HCT116 (cell line): Measurements from ENCODE around the gene GKN1. TPM values are rescaled to one million over a fixed set of nuclear protein-coding genes. Genes with fewer than 3 reads are reported as not detected.
A peak's percentile ranks its signal among the peaks of the same experiment; 100 is the strongest.

Experiments
- ATAC-seq: fragments of 200-7000 bp; cut with Tn5 transposase; 2 replicates; pipeline ENCODE4 v1.9.1; 2020; ENCODE audit warnings: mild to moderate bottlenecking, moderate library complexity
- BruUV-seq: library from RNA; stranded (reverse); fragments of 400-500 nt; replicated peaks from 2 replicates; lab custom pipeline; 2021; lab: Mats Ljungman, UMichigan
- CTCF ChIA-PET: fragments of 300-600 bp; sonication (Branson Sonifier 250); formaldehyde crosslinking; loops from one replicate; lab custom pipeline; 2021; ENCODE audit warnings: antibody characterized with exemption; lab: Charles Lee
- POLR2A ChIA-PET: fragments of 300-600, 350-600 bp; sonication (Branson Sonifier 250); formaldehyde crosslinking; loops from one replicate; lab custom pipeline; 2021; ENCODE audit warnings: antibody characterized with exemption; lab: Charles Lee
- RAD21 ChIA-PET, 2 experiments: fragments of 300-600 bp; sonication (Branson Sonifier 250); formaldehyde crosslinking; loops; one replicate each; lab custom pipeline; 2023; ENCODE audit warnings: low total read pairs in 2 of 2; ENCODE audit not compliant: uncharacterized antibody in 2 of 2, unreplicated experiment in 2 of 2, low non-redundant PET in 1 of 2; lab: Charles Lee
- DNase-seq: peaks from one replicate; pipeline ENCODE4 v3.0.0-alpha.2; 2010; ENCODE audit warnings: low read depth, low spot score
- H2AFZ ChIP-seq: fragments of 200-600 bp; shearing (Covaris generic), sonication (generic); 2 replicates; pipeline ENCODE4 v1.6.1; 2017; ENCODE audit warnings: low read depth, mixed run types, mixed read lengths, antibody characterized with exemption, low read length; ENCODE audit not compliant: poor library complexity, severe bottlenecking
- H3K27ac ChIP-seq: 2 replicates; pipeline ENCODE4 v1.5.1; 2012; ENCODE audit warnings: low read depth, low read length
- H3K27me3 ChIP-seq: fragments of 200-600 bp; sonication (generic); 2 replicates; pipeline ENCODE4 v1.6.1; 2016; ENCODE audit warnings: mixed run types, low read length, mixed read lengths; ENCODE audit not compliant: insufficient read depth
- H3K36me3 ChIP-seq, 2 experiments: fragments of 200-500 bp in 1 of 2; fragments of 200-600 bp in 1 of 2; sonication (Bioruptor generic) in 1 of 2; sonication (generic) in 1 of 2; 2 replicates each; pipeline versions ENCODE4 v1.5.1 to v1.6.1; 2014 to 2016; ENCODE audit warnings: low read length in 2 of 2, inconsistent platforms in 1 of 2, mixed read lengths in 1 of 2, mixed run types in 1 of 2; ENCODE audit not compliant: insufficient read depth in 2 of 2, control insufficient read depth in 1 of 2
- H3K4me1 ChIP-seq, 2 experiments: fragments of 200-600 bp in 1 of 2; sonication (generic) in 1 of 2; 2 replicates each; pipeline versions ENCODE4 v1.5.1 to v1.6.1; 2012 to 2017; ENCODE audit warnings: low read length in 2 of 2, inconsistent platforms in 1 of 2, mild to moderate bottlenecking in 1 of 2, mixed read lengths in 1 of 2, mixed run types in 1 of 2, moderate library complexity in 1 of 2; ENCODE audit not compliant: insufficient read depth in 2 of 2, control insufficient read depth in 1 of 2
- H3K4me2 ChIP-seq: fragments of 200-600 bp; sonication (generic); 2 replicates; pipeline ENCODE4 v1.6.1; 2017; ENCODE audit warnings: mixed run types, low read length, mixed read lengths
- H3K4me3 ChIP-seq, 2 experiments: fragments of 200-600 bp in 1 of 2; sonication (generic) in 1 of 2; replicated peaks in 1 of 2; 2 replicates each; pipeline ENCODE4 v1.5.1; 2011 to 2016; ENCODE audit warnings: low read length in 2 of 2, control low read depth in 1 of 2, low read depth in 1 of 2, mild to moderate bottlenecking in 1 of 2, mixed read lengths in 1 of 2, mixed run types in 1 of 2
- H3K79me2 ChIP-seq: fragments of 200-600 bp; sonication (generic); 2 replicates; pipeline ENCODE4 v1.6.1; 2017; ENCODE audit warnings: mild to moderate bottlenecking, mixed run types, low read length, moderate library complexity, mixed read lengths; ENCODE audit not compliant: insufficient read depth
- H3K9ac ChIP-seq: fragments of 200-600 bp; sonication (generic); 2 replicates; pipeline ENCODE4 v1.6.1; 2016; ENCODE audit warnings: low read length, mixed read lengths
- H3K9me2 ChIP-seq: fragments of 200-600 bp; sonication (generic), shearing (Covaris generic); 2 replicates; pipeline ENCODE4 v1.6.1; 2017; ENCODE audit warnings: mixed run types, mild to moderate bottlenecking, moderate library complexity; ENCODE audit not compliant: insufficient read depth
- H3K9me3 ChIP-seq, 2 experiments: fragments of 200-500 bp in 1 of 2; fragments of 200-600 bp in 1 of 2; sonication (Bioruptor generic) in 1 of 2; sonication (generic) in 1 of 2; 2 replicates each; pipeline ENCODE4 v1.6.1; 2014 to 2017; ENCODE audit warnings: low read length in 2 of 2, mixed read lengths in 2 of 2, inconsistent platforms in 1 of 2, low read depth in 1 of 2, mild to moderate bottlenecking in 1 of 2, mixed run types in 1 of 2, moderate library complexity in 1 of 2; ENCODE audit not compliant: control insufficient read depth in 1 of 2, insufficient read depth in 1 of 2
- H4K20me1 ChIP-seq: fragments of 200-600 bp; sonication (generic), shearing (Covaris generic); 2 replicates; pipeline ENCODE4 v1.6.1; 2017; ENCODE audit warnings: mixed run types, mild to moderate bottlenecking, moderate library complexity; ENCODE audit not compliant: insufficient read depth
- EGR1 ChIP-seq: IDR thresholded peaks from 2 replicates; pipeline ENCODE4 v1.6.1; 2012; ENCODE audit warnings: low read depth
- ELF1 ChIP-seq: IDR thresholded peaks from 2 replicates; pipeline ENCODE4 v1.6.1; 2012; ENCODE audit warnings: low read depth, borderline replicate concordance
- EZH2 ChIP-seq: fragments of 200-600 bp; sonication (generic); IDR thresholded peaks from 2 replicates; pipeline ENCODE4 v1.6.1; 2017; ENCODE audit warnings: antibody characterized with exemption, mixed run types
- FOSL1 ChIP-seq: IDR thresholded peaks from 2 replicates; pipeline ENCODE4 v1.6.1; 2012; ENCODE audit warnings: low read depth
- JUND ChIP-seq: IDR thresholded peaks from 2 replicates; pipeline ENCODE4 v1.6.1; 2012
- POLR2A ChIP-seq: IDR thresholded peaks from 2 replicates; pipeline ENCODE4 v1.7.0; 2011; ENCODE audit warnings: borderline replicate concordance; ENCODE audit not compliant: insufficient read depth, insufficient read length; ENCODE audit errors: extremely low read depth
- POLR2AphosphoS5 ChIP-seq: IDR thresholded peaks from 2 replicates; pipeline ENCODE4 v1.6.1; 2011; ENCODE audit warnings: mild to moderate bottlenecking, low read depth, low read length, moderate library complexity
- RAD21 ChIP-seq: IDR thresholded peaks from 2 replicates; pipeline ENCODE4 v1.6.1; 2012; ENCODE audit warnings: low read depth, mild to moderate bottlenecking
- SIN3A ChIP-seq: IDR thresholded peaks from 2 replicates; pipeline ENCODE4 v1.6.1; 2012; ENCODE audit warnings: low read depth
- SRF ChIP-seq: IDR thresholded peaks from 2 replicates; pipeline ENCODE4 v1.6.1; 2012; ENCODE audit warnings: low read depth
- TCF7L2 ChIP-seq: IDR thresholded peaks from 2 replicates; pipeline ENCODE4 v1.7.0; 2011; ENCODE audit warnings: borderline replicate concordance, inconsistent platforms; ENCODE audit not compliant: insufficient read depth, insufficient read length; ENCODE audit errors: extremely low read depth
- YY1 ChIP-seq: IDR thresholded peaks from 2 replicates; pipeline ENCODE4 v1.6.1; 2011; ENCODE audit warnings: low read length, low read depth, moderate library complexity, mild to moderate bottlenecking; ENCODE audit not compliant: insufficient replicate concordance; ENCODE audit errors: extremely low read depth
- ZFX ChIP-seq: fragments of 450-650 bp; IDR thresholded peaks from 2 replicates; pipeline ENCODE4 v1.6.1; 2017
- ZNF274 ChIP-seq: fragments of 200-500 bp; sonication (Bioruptor generic); IDR thresholded peaks from 2 replicates; pipeline ENCODE4 v1.6.1; 2014; ENCODE audit warnings: mild to moderate bottlenecking, low read depth, low read length, inconsistent platforms
- intact Hi-C: fragments of 100-400 bp; cut with micrococcal nuclease; formaldehyde crosslinking; loops from 2 replicates; pipeline ENCODE4 v1.10.0; 2022
- total RNA-seq: library from RNA; stranded (reverse); gene quantifications from one replicate; pipeline ENCODE4 v1.2.1, GENCODE V29; 2021; ENCODE audit not compliant: unreplicated experiment
- TF ChIP-seq, protein P1 (sequence below), 3 experiments: fragments of 200-600 bp in 1 of 3; sonication (generic) in 1 of 3; IDR thresholded peaks in 2 of 3; conservative IDR thresholded peaks in 1 of 3; 2 replicates each; pipeline ENCODE4 v1.5.1; 2012 to 2017; ENCODE audit warnings: low read depth in 2 of 3, low read length in 2 of 3, antibody characterized with exemption in 1 of 3, borderline replicate concordance in 1 of 3, control low read depth in 1 of 3, mild to moderate bottlenecking in 1 of 3, mixed read lengths in 1 of 3, mixed run types in 1 of 3, moderate library complexity in 1 of 3; ENCODE audit not compliant: insufficient read depth in 1 of 3
- TF ChIP-seq, protein P2 (sequence below): IDR thresholded peaks from 2 replicates; pipeline ENCODE4 v1.6.1; 2012
- TF ChIP-seq, protein P3 (sequence below): IDR thresholded peaks from 2 replicates; pipeline ENCODE4 v1.6.1; 2012

Gene GKN1
- total RNA-seq, 1 experiment from 2014 or later: not detected

DNA sequence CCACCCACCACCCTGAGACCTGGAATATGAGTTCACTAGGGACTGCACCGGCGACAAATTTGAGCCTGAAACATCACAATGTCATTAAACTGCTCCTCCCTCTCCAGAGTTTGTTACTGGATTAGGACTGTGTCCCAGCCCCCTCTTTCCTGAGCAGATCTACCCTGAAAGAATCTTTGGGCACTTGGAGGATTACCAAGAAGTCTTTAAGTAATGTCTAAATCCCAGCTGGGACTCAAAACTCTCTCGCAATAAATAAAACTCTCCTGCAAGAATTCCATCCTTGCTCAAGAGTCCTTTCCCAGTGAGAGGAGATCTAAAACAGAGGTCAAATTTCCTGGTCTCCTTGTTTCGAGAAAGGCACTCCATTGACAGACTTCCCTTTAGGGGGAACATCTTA lies 42.6 kb upstream of the GKN1 start:
- Histone ChIP-seq H3K9me2 (no peaks in the 10 kb centered on the region), H2AFZ (no peak overlapping the region), H3K79me2 (no peaks in the 10 kb centered on the region), H3K4me3 (no peak overlapping the region), H3K27ac (no peak overlapping the region), H3K9ac (no peak overlapping the region), H3K9me3 (no peaks in the 10 kb centered on the region), H3K27me3 (no peaks in the 10 kb centered on the region), H3K36me3 (no peaks in the 10 kb centered on the region), H4K20me1 (no peaks in the 10 kb centered on the region), H3K4me2 (no peak overlapping the region), H3K4me1 (no peaks in the 10 kb centered on the region)
- ChIA-PET POLR2A (no interaction called here), RAD21 (no interaction called here), CTCF (no interaction called here)
- ATAC-seq: no peak
- TF ChIP-seq ZNF274 (no peak), TCF7L2 (no peak), ZFX (no peak), SIN3A (no peak), EGR1 (no peak), JUND (no peak), YY1 (no peak), FOSL1 (no peak)
- intact Hi-C loops: no loop called here
- DNase-seq: no peak
- no TSS peak for BruUV-seq

DNA sequence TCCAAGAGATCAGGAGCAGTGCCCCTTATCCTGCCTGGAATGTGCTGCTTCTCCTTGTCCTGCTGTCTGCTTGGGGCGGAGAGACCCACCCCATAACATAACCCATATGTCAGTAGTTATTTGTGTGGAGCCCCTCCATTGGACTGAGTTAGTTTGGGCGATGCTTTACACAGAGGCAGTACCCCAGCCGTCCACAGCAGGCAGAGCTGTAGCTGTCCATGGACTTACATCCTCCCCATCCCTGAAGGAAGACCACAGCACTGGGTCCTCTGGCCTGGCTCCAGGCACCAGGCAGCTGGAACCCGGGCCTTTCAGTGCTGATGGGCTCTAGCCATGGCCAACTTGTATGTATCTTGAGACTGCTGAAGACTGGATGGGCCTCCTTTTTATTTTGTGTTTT lies 42.0 kb upstream of the GKN1 start:
- ATAC-seq (peak; percentile 53; the same call in 1 of the 2 replicates), DNase-seq (no peak)
- Histone ChIP-seq H3K4me3 (no peak overlapping the region), H3K36me3 (no peaks in the 10 kb centered on the region), H3K4me1 (no peaks in the 10 kb centered on the region), H2AFZ (no peak overlapping the region), H3K27ac (no peak overlapping the region), H3K9me3 (no peaks in the 10 kb centered on the region), H3K27me3 (no peaks in the 10 kb centered on the region), H3K79me2 (no peaks in the 10 kb centered on the region), H3K9ac (no peak overlapping the region), H3K9me2 (no peaks in the 10 kb centered on the region), H4K20me1 (no peaks in the 10 kb centered on the region), H3K4me2 (no peak overlapping the region)
- BruUV-seq: no TSS peak
- ChIA-PET RAD21 (no interaction called here), POLR2A (no interaction called here), CTCF (no interaction called here)
- intact Hi-C loops: no loop called here
- TF ChIP-seq, protein P1, sequence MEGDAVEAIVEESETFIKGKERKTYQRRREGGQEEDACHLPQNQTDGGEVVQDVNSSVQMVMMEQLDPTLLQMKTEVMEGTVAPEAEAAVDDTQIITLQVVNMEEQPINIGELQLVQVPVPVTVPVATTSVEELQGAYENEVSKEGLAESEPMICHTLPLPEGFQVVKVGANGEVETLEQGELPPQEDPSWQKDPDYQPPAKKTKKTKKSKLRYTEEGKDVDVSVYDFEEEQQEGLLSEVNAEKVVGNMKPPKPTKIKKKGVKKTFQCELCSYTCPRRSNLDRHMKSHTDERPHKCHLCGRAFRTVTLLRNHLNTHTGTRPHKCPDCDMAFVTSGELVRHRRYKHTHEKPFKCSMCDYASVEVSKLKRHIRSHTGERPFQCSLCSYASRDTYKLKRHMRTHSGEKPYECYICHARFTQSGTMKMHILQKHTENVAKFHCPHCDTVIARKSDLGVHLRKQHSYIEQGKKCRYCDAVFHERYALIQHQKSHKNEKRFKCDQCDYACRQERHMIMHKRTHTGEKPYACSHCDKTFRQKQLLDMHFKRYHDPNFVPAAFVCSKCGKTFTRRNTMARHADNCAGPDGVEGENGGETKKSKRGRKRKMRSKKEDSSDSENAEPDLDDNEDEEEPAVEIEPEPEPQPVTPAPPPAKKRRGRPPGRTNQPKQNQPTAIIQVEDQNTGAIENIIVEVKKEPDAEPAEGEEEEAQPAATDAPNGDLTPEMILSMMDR (IDR thresholded peaks at IDR 0.05 in 2 of 3, conservative IDR thresholded peaks at IDR 0.05 in 1 of 3; ENCODE audit: borderline replicate concordance in 1 of 3, insufficient read depth in 1 of 3, low read depth in 2 of 3, low read length in 2 of 3): no peak
- TF ChIP-seq, protein P2, sequence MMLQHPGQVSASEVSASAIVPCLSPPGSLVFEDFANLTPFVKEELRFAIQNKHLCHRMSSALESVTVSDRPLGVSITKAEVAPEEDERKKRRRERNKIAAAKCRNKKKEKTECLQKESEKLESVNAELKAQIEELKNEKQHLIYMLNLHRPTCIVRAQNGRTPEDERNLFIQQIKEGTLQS: no peak
- no peak for TF ChIP-seq ELF1
- TF ChIP-seq ZFX: no peak
- no peak for TF ChIP-seq TCF7L2
- no peak for TF ChIP-seq SRF
- TF ChIP-seq POLR2A: no peak
- no peak for TF ChIP-seq RAD21
- TF ChIP-seq EZH2: no peak
- TF ChIP-seq, protein P3, sequence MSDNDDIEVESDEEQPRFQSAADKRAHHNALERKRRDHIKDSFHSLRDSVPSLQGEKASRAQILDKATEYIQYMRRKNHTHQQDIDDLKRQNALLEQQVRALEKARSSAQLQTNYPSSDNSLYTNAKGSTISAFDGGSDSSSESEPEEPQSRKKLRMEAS: no peak
- no peak for TF ChIP-seq POLR2AphosphoS5
- no peak for TF ChIP-seq ZNF274
